A549 (cell line): ENCODE measurements around the gene DEPDC1B.

Source experiments
- CBX2 ChIP-seq: fragments of 200-600 bp; sonication (generic); IDR thresholded peaks from 2 replicates; pipeline ENCODE4 v1.6.1; 2016; ENCODE audit warnings: low read depth, mild to moderate bottlenecking, borderline replicate concordance
- CHD2 ChIP-seq: fragments of 150-350 bp; IDR thresholded peaks from 2 replicates; pipeline ENCODE4 v1.6.1; 2014; ENCODE audit warnings: low read length; ENCODE audit not compliant: partially characterized antibody
- MAFK ChIP-seq: fragments of 450-650 bp; IDR thresholded peaks from 2 replicates; pipeline ENCODE4 v1.6.1; 2014; ENCODE audit not compliant: partially characterized antibody
- TFCP2L1 ChIP-seq: fragments of 250-450 bp; sonication (Bioruptor Pico); IDR thresholded peaks from 2 replicates; pipeline ENCODE4 v1.5.0; 2021; ENCODE audit warnings: mild to moderate bottlenecking
- TF ChIP-seq, protein P1 (sequence below): fragments of >200 bp; sonication (Bioruptor Twin); formaldehyde crosslinking; IDR thresholded peaks from 3 replicates; pipeline ENCODE4 v1.5.1; 2016

GRCh38 chr5:60701321-60701968, 1.5 kb upstream of the DEPDC1B start:
- TF ChIP-seq, protein P1, sequence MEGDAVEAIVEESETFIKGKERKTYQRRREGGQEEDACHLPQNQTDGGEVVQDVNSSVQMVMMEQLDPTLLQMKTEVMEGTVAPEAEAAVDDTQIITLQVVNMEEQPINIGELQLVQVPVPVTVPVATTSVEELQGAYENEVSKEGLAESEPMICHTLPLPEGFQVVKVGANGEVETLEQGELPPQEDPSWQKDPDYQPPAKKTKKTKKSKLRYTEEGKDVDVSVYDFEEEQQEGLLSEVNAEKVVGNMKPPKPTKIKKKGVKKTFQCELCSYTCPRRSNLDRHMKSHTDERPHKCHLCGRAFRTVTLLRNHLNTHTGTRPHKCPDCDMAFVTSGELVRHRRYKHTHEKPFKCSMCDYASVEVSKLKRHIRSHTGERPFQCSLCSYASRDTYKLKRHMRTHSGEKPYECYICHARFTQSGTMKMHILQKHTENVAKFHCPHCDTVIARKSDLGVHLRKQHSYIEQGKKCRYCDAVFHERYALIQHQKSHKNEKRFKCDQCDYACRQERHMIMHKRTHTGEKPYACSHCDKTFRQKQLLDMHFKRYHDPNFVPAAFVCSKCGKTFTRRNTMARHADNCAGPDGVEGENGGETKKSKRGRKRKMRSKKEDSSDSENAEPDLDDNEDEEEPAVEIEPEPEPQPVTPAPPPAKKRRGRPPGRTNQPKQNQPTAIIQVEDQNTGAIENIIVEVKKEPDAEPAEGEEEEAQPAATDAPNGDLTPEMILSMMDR: no peak
- TF ChIP-seq TFCP2L1 (CRISPR knock-in tag): no peak
- TF ChIP-seq CHD2: no peak
- no peak for TF ChIP-seq CBX2
- no peak for TF ChIP-seq MAFK
